ENCODE results near the gene CES3.
"Not testable (repeated sequence)": the region's sequence is repeated elsewhere in the genome, so short reads cannot be mapped to it uniquely, and the experiment has no call there.

Gene CES3

GRCh38 chr16:66946974-66947301 lies 14.1 kb upstream of the CES3 start:
- no peak for DNase-seq

DNA sequence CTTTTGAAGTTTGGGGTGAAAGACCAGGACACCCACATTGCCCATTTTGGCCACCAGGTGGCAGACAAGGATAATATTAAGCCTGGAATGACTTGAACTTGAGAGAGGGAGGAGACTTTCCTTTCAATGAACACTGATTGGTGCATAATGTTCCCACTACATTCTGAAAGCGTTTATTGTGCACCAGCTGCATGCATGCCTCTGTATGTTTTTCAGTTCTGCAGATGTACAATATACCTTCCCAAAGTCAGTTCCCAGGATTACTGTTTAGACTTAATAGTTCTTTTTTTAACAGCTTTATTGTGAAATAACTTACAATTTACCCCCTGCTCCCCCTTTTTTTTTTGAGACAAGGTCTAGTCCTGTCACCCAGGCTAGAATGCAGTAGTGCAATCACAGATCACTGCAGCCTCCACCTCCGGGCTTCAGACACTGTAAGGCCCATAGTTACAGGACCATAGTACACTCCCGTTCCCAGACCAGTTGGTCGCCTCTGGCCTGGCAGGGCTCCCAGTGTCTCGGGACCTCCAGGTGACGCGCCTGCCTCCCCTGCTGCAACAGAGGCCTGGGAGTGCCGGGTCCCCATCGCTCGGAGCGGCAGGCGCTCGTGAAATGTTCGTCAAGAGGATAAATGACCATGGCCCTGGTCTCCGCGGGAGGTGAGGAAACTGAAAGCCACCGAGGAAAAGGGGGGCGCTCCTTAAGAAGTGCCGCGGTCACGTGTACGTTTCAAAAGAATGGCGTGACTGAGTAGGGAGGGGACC lies 13.6 kb upstream of the CES3 start:
- DNase-seq, result peak; percentile 77

DNA sequence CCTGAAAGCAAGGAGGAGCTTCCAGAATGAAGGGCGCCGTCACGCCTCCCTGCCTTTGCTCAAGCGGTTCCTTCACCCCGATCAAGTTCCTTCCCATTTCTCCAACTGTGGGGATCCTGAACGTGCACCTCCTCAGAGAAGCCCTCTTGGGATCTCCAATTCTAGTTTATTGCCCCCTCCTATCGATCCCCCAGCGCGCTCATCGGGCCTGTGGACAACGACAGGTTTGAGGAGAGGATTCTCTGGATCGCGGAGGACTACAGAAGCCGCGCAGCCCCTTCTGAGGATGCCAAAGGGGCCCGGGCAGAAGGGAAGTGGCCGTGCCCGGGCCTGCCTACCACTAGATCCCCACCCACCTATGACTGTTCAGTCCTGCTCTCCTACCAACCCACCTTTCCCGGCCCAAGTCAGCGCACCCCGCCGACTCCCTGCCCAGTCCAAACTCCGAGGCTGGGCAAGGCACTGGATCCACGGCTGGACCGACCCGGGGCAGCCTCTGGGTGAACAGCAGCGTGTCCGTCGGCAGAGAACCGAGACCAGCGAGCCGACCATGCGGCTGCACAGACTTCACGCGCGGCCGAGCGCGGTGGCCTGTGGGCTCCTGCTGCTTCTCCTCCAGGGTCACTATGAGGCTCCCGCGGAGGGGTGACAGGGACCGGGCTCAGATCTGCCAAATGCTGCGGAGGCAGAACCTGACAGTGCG lies 12.8 kb upstream of the CES3 start:
- DNase-seq, result no peak

DNA sequence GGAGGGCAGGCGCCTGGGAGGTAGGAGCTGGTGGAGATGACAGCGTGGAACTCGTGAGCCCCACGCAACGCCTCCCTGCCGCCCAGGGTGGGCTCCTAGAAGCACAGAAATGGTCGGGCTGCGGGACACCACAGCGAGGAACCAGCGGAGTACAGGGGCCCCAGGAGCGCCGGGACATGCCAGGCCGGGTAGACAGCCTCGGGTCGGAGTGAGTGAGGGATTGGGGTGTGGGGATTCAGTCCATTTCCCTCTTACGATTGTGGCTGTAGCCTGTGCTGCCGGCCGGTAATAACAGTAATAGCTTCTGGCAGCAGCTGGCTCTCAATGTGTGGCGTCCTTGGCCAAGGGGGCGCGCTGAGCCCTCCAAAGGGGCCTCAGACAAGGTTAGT lies 12.2 kb upstream of the CES3 start:
- DNase-seq, result no peak

GRCh38 chr16:66949472-66949871 lies 11.6 kb upstream of the CES3 start:
- no peak for DNase-seq

GRCh38 chr16:66950437-66950836 lies 10.6 kb upstream of the CES3 start:
- no peak for DNase-seq

DNA sequence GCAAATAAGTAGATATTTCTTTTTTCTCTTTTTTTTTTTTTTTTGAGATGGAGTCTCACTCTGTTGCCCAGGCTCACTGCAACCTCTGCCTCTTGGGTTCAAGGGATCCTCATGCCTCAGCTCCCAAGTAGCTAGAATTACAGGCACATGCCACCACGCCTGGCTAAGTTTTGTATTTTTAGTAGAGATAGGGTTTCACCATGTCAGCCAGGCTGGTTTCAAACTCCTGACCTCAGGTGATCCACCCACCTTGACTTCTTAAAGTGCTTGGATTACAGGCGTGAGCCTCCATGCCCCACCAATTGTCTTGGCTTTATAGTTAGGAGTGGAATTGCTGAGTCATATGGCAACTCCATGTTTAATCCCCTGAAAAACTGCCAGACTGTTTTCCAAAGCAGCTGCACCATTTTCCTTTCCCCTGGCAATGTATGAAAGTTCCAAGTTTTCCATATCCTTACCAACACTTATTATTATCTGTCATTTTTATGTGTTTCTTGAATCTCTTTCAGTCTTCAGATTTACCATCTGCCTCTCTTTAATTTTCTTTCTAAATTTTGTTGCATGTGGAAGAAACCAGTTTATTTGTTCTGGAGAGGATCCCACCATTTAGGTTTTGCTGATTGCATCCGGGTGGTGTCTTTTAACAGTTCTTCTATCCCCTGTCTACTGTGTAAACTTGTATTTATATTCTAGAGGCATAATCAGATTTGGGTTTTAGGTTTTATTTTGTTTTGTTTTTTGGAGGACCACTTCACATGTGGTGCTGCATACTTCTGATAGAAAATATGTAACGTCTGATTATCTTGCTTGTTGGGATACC lies 9.9 kb upstream of the CES3 start:
- no peak for DNase-seq

DNA sequence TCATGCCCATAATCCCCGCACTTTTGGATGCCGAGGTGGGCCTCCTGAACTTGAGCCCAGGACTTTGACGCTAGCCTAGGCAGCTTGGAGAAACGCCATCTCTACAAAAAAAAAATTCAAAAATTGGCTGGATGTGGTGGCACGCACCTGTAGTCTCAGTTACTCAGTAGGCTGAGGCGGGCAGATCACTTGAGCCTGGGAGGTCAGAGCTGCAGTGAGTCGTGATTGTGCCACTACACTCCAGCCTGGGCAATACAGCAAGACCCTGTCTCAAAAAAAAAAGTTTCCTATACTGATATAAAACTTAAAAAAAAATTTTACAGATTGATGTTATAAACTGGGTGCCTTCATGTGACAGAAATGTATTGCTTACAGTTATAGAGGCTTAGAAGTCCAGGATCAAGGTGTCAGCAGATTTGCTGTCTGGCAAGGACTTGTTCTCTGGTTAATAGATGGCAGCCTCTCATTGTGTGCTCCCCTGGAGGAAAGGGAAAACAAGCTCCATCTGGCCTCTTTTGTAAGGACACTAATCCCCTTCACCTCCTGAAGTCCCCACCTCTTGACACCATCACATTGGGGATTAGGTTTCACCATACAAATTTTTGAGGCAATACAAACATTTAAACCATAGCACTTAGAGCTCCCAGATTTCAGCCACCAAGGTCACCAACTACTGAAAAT lies 8.5 kb upstream of the CES3 start:
- no peak for DNase-seq

DNA sequence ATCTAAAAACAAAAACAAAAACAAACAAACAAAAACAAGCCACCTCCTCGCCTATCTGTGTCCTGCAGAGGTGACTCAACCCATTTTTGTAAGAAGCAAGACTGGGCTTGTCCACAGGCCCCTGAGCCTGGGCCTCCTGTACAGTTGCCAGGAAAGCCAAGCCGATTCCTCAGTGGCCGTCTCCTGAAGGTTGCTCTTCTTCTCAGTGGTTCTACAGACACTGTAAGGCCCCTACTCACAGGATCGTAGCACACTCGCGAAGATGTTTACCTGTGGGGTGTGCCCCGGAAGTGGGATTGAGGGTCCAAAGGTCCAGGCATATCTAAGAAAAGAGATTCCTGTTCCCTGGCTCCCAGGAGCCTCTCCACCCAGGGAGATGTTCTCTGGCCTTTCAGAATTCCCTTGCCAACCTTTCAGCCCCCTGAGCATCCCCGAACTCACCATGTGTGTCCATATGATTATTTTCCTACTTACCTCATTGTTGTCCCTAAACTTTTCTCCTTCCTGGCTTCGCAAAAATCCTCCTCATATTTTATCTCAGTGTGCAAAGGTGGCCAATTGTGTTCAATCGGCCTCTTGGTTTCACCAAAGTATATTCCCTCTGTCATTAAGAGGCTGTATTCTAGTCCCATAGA lies 7.5 kb upstream of the CES3 start:
- DNase-seq, result no peak

GRCh38 chr16:66954097-66954659 lies 6.9 kb upstream of the CES3 start:
- peak; percentile 52 for DNase-seq

DNA sequence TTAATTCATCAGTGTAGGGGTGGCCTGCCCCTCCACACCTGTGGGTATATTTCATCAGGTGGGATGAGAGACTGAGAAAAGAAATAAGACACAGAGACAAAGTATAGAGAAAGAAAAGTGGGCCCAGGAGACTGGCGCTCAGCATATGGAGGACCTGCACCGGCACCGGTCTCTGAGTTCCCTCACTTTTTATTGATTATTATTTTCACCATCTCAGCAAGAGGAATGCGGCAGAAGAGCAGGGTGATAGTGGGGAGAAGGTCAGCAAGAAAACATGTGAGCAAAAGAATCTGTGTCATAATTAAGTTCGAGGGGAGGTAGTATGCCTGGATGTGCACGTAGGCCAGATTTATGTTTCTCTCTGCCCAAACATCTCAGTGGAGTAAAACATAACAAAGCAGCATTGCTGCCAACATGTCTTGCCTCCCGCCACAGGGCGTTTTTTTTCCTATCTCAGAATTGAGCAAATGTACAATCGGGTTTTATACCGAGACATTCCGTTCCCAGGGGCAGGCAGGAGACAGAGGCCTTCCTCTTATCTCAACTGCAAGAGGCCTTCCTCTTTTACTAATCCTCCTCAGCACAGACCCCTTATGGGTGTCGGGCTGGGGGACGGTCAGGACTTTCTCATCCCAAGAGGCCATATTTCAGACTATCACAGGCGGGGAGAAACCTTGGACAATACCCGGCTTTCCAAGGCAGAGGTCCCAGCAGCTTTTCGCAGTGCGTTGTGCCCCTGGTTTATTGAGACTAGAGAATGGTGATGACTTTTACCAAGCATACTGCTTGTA lies 5.5 kb upstream of the CES3 start:
- not testable (repeated sequence) for DNase-seq

GRCh38 chr16:66956154-66956457 lies 5.0 kb upstream of the CES3 start:
- not testable (repeated sequence) for DNase-seq

DNA sequence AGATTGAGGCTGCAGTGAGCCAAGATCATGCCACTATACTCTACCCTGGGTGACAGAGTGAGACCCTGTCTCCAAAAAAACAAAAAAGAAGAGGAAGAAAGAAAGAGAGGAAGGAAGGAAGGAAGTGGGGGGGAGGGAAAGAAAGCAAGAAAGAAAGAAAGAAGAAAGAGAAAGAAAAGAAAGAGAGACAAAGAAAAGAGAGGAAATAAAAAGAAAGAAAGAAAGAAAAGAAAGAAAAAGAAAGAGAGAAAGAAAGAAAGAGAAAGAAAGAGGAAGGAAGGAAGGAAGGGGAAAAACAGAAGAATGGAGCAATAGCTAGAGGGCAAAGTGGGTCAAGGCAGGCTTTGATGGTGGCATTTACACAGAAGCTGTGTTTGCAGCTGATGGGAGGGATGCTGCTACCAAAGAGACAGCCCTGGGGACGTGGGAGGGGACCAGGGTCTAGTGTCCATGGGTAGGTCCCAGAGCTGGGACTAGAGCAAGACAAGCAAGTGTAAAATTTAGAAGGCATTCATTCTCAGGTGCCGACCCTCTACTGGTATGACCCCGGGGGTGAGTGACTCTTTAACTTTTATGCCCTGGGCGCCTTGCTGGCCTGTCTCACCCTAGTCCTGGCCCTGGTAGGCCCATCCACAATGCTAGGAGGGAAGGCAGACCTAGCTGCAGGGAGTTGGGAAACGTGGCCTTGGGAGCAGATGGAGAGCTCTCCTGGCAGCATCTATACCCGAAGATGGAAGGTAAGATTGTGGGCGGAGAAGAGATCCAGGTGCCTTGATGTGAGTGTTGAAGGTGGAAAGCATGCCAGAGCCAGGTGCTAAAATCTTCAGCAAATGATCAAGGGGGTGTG lies 2.0 kb upstream of the CES3 start:
- DNase-seq, result no peak

GRCh38 chr16:66959704-66960161 lies 1.3 kb upstream of the CES3 start:
- no peak for DNase-seq

GRCh38 chr16:66960270-66960669 lies 796 bp upstream of the CES3 start:
- no peak for DNase-seq

DNA sequence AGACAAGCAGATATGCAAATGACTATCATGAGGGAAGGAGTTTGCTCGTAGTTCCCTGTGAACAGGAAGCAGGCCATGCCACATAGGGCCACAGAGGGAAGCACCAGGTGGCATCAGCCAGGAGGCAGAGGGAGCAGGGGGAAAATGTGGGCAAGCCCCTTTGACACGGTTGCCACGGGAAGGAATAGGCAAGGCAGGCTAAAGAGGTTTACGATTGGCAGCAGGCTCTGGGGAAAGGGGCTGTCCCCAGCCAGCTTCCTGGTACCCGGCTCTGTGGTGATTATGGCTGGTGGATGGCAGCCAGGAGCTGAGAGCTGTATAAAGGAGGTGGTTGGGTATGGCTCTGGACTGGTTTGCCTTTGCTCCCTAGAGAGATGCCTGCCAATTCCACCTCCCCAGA lies 848 bp downstream of the CES3 start:
- no peak for DNase-seq

- no peak for DNase-seq
Observed at GRCh38 chr16:66964049-66964448, 3.0 kb downstream of the CES3 start.

GRCh38 chr16:66968847-66969246 lies 7.8 kb downstream of the CES3 start:
- no peak for DNase-seq

DNA sequence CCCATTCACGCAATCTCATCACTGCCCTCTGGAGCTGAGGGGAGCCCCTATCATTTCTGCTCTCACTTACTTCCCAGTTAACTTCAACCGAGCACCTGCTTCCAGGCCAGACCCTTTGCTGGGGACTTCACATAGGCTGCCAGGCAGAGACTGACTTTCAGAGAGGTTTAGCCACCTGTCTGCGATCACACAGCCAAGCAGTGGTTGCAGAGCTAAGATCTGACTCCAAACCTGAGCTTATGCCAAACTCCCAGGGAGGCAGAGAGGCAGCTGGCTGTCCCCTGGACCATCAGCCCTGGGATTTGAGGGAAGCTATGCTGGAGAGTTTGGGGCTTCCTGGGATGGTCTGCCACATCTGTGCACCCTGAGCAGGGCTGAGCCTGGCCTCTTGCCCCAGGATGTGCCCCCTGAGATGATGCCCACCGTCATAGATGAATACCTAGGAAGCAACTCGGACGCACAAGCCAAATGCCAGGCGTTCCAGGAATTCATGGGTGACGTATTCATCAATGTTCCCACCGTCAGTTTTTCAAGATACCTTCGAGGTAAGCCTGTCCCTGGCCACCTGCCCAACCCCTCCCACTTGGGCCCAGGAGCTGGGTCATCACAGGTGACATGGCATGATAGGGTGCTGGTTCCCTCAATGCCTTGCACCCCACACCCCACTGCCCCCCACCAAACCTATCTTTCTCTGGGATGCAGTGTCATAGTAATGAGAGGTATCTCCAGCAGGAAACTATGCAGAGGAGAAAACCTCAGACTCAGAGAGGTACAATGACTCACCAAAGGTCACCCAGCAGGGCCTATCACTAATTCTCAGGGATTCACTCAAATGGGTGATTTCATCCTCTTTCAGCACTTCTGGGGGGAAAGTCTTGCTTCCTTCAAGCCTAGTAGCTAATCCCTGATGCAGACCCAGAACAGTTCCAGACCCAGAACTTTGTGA lies 10.0 kb downstream of the CES3 start:
- DNase-seq, result peak; percentile 62

DNA sequence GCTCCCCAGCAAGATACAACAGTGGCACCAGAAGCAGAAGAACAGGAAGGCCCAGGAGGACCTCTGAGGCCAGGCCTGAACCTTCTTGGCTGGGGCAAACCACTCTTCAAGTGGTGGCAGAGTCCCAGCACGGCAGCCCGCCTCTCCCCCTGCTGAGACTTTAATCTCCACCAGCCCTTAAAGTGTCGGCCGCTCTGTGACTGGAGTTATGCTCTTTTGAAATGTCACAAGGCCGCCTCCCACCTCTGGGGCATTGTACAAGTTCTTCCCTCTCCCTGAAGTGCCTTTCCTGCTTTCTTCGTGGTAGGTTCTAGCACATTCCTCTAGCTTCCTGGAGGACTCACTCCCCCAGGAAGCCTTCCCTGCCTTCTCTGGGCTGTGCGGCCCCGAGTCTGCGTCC lies 11.9 kb downstream of the CES3 start:
- no peak for DNase-seq

Measured in HCEC 1CT (cell line).